Esophagus (tissue), 2 donors: ENCODE results near the gene CSH1. TPM values are rescaled to one million over a fixed set of nuclear protein-coding genes. Genes with fewer than 3 reads are reported as not detected.
A peak's percentile ranks its signal among the peaks of the same experiment; 100 is the strongest.

ENCODE experiments used
- H3K27ac ChIP-seq, 2 donors: one replicate each; pipeline ENCODE4 v1.5.1; 2013; ENCODE audit warnings: low read depth in 2 of 2, mild to moderate bottlenecking in 2 of 2, inconsistent platforms in 1 of 2, low read length in 1 of 2, moderate library complexity in 1 of 2
- H3K27me3 ChIP-seq, 2 donors: one replicate each; pipeline ENCODE4 v1.6.1; 2013; ENCODE audit warnings: low read length in 2 of 2, control low read depth in 1 of 2, mild to moderate bottlenecking in 1 of 2; ENCODE audit not compliant: insufficient read depth in 2 of 2, control insufficient read depth in 1 of 2
- H3K36me3 ChIP-seq, 2 donors: one replicate each; pipeline ENCODE4 v1.6.1; 2013; ENCODE audit warnings: low read length in 1 of 2; ENCODE audit not compliant: control insufficient read depth in 2 of 2, insufficient read depth in 2 of 2
- H3K4me1 ChIP-seq, 2 donors: one replicate each; pipeline ENCODE4 v1.6.1; 2013; ENCODE audit warnings: low read length in 1 of 2; ENCODE audit not compliant: control insufficient read depth in 2 of 2, insufficient read depth in 2 of 2
- H3K4me3 ChIP-seq, 2 donors: one replicate each; pipeline ENCODE4 v1.5.1; 2013; ENCODE audit warnings: low read length in 2 of 2, mild to moderate bottlenecking in 2 of 2, low read depth in 1 of 2, moderate library complexity in 1 of 2
- H3K9me3 ChIP-seq, 2 donors: one replicate each; pipeline ENCODE4 v1.6.1; 2013; ENCODE audit warnings: mild to moderate bottlenecking in 2 of 2, low read depth in 1 of 2, low read length in 1 of 2, moderate library complexity in 1 of 2; ENCODE audit not compliant: control insufficient read depth in 2 of 2, insufficient read depth in 1 of 2
- WGBS, 2 donors: extraction: QIAGEN DNeasy Blood & Tissue Kit; methylation state at CpG; one replicate each; pipeline ENCODE4 v1.1.7; 2013; 5-methylcytosine and 5-hydroxymethylcytosine counted together
- polyA plus RNA-seq, 2 donors: library from polyadenylated mRNA; stranded (reverse); fragments of 200-250 nt; gene quantifications; one replicate each; pipeline ENCODE4 v1.2.3, GENCODE V29; 2013
- donor health status: healthy with polysubstance abuse.
- donor health status: Bipolar disorder and iron deficiency.

The CSH1 gene
- polyA plus RNA-seq, 2 donors: not detected

DNA sequence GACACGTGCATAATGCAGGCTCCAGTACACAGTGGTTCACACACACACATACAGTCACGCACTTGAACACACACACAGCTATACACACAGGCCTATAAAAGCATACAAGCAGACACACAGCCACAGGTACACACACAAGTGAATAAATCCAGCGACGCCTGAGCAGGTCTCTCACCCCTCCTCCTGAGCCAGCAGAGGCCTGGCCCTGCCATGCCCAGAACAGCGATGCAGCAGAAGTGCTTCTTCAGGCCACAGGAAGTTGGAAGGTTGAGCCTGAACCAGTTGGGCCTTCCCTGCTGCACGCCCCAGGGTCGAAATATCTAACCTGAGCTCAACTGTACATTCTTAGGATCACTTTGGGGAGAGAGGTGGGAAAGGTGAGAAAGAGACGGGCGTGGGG lies 43.0 kb upstream of the CSH1 start:
- Histone ChIP-seq H3K27ac (no peak overlapping the region), H3K4me3 (no peak overlapping the region), H3K9me3 (peaks cover 0 to 2% of the 10 kb centered on the region in 2 donors), H3K27me3 (no peaks in the 10 kb centered on the region), H3K36me3 (no peaks in the 10 kb centered on the region), H3K4me1 (no peaks in the 10 kb centered on the region)
- 90 to 91% methylated on average over 9 of the region's 9 CpGs for WGBS, 2 donors

DNA sequence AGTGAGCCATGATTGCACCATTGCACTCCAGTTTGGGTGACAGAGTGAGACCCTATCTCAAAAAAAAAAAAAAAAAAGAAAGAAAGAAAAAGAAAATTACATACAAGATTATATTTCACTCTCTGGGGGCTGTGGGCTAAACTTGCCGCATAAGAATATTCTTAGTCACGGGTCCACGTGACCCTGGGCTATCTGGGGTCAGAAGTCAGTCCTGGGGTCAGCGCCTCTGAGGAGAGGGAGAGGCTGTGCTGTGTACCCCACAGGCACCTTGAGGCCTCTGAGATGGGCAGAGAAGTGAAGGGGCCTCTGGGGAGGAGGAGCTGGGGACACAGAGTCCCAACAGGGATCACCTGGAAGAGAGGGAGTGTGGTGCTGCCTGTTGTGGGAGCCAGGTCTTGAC lies 41.5 kb upstream of the CSH1 start:
- Histone ChIP-seq H3K36me3 (no peaks in the 10 kb centered on the region), H3K27ac (no peak overlapping the region)
- WGBS, 2 donors: 92 to 97% methylated on average over 4 of the region's 4 CpGs

DNA sequence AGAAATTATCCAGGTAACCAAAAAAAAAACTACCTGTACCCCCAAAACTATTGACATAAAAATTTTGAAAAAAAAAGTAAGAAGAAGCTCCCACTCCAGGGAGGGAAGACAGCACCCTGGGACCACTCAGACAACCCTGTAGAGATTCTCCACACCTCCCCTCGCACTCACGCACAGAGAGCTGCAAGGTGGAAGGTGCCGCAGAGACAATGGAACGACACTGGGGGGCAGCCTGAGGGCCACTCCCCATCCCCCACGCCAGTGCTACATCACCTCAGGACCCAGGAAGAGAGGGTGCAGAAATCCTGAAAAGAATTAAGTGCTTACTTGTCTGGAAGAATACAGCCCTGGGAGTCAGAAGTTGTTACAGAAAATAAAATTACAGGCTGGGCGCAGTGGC lies 40.9 kb upstream of the CSH1 start:
- 86 to 87% methylated on average over 6 of the region's 6 CpGs for WGBS, 2 donors
- no peak overlapping the region for H3K4me3 ChIP-seq
- H3K36me3 ChIP-seq: no peaks in the 10 kb centered on the region
- no peaks in the 10 kb centered on the region for H3K27me3 ChIP-seq
- no peaks in the 10 kb centered on the region for H3K4me1 ChIP-seq
- H3K9me3 ChIP-seq: no peaks in the 10 kb centered on the region
- H3K27ac ChIP-seq: no peak overlapping the region

More for the DNA sequence above, 41.5 kb upstream of the CSH1 start:
- Histone ChIP-seq H3K4me1 (no peaks in the 10 kb centered on the region), H3K9me3 (peaks cover 0 to 2% of the 10 kb centered on the region in 2 donors), H3K27me3 (no peaks in the 10 kb centered on the region), H3K4me3 (no peak overlapping the region)

DNA sequence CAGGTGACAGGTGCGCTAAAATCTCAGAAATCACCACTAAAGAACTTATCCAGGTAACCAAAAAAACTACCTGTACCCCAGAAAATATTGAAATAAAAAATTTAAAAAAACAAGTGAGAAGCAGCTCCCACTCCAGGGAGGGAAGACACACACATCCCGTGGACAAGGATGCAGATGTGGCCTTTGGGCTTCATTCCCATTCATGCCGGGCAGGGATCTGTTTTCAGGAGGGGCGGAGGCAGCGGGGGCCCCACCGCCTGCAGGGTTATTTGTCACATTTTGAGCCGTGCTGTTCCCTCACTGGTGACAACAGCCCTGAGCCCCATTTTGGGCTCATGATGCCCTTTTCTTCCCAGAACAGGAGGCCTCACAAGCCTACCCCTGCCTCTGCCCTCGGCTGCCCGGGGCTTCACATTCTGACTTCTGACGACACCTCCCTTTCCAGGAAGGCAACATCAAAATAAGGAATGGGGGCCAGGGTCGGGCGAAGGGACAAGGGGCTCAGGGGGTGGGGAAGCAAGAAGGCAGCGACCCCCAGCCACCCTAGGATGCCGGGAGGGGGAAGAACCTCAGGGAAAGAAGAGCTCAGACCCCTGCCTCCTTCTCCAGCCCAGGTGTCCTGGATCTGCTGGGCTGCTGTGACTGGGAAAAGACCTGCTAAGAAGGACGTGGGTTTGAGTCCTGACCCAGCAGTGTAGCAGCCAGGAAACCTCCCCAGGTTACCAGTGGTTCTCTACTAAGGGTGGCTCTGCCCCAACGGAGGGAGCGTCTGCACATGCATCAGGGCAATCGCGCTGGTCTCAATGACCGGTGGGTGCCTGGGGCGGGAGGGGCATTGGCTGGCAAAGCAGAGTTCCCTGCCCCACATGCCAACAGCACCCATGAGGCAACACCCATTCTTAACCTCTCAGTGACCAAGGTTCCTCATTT lies 38.1 kb upstream of the CSH1 start:
- peaks cover 0 to 10% of the 10 kb centered on the region in 2 donors for H3K4me1 ChIP-seq
- no peaks in the 10 kb centered on the region for H3K36me3 ChIP-seq
- H3K4me3 ChIP-seq: no peak overlapping the region
- WGBS, 2 donors: 73 to 76% methylated on average over 21 of the region's 21 CpGs
- H3K9me3 ChIP-seq: peaks cover 0 to 3% of the 10 kb centered on the region in 2 donors
- no peak overlapping the region for H3K27ac ChIP-seq
- H3K27me3 ChIP-seq: no peaks in the 10 kb centered on the region

DNA sequence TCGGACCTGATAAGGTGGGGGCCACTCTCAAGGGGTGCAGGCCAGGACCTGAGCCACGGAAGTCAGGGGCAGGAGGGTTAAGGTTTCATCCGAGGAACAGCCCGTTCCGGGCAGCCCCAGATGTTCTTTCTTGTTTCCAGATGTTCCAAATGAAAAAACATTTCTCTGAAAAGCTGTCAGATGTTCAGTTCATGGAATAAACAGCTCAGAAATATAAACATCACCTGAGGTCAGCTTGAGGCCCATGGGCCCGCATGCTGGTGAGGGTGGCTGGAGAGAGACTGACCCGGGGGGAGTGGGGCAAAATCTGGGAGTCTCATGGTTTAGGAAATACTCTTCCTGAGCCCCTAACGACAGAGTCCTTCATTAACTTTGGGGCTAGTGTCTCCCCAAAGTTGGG lies 37.2 kb upstream of the CSH1 start:
- peaks cover 0 to 10% of the 10 kb centered on the region in 2 donors for H3K4me1 ChIP-seq
- peaks cover 0 to 3% of the 10 kb centered on the region in 2 donors for H3K9me3 ChIP-seq
- 83 to 85% methylated on average over 8 of the region's 8 CpGs for WGBS, 2 donors
- no peaks in the 10 kb centered on the region for H3K36me3 ChIP-seq
- no peaks in the 10 kb centered on the region for H3K27me3 ChIP-seq
- no peak overlapping the region for H3K4me3 ChIP-seq
- H3K27ac ChIP-seq: no peak overlapping the region

DNA sequence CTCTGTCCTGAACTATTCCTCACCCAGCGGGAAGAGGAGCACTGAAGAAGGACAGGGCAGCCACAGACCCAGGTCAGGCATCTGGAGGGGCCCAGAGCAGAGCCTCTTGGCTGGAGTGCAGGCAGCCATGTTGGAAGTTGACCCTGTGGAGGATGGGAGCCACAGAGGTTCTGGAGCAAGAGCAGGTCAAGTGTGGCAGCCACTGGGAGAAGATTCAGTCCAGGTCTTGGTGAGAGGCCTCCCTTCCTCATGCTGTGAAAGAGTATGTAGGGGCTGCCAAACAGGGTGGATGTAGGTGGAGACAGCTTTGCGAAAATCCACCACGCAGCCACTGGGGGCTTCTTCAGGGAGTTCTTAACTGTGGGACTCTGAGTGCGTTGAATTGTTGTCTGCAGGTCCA lies 36.3 kb upstream of the CSH1 start:
- Histone ChIP-seq H3K9me3 (peaks cover 0 to 3% of the 10 kb centered on the region in 2 donors), H3K4me1 (peaks cover 0 to 13% of the 10 kb centered on the region in 2 donors), H3K36me3 (no peaks in the 10 kb centered on the region), H3K27me3 (no peaks in the 10 kb centered on the region), H3K27ac (no peak overlapping the region), H3K4me3 (no peak overlapping the region)
- 95 to 97% methylated on average over 4 of the region's 4 CpGs for WGBS, 2 donors

DNA sequence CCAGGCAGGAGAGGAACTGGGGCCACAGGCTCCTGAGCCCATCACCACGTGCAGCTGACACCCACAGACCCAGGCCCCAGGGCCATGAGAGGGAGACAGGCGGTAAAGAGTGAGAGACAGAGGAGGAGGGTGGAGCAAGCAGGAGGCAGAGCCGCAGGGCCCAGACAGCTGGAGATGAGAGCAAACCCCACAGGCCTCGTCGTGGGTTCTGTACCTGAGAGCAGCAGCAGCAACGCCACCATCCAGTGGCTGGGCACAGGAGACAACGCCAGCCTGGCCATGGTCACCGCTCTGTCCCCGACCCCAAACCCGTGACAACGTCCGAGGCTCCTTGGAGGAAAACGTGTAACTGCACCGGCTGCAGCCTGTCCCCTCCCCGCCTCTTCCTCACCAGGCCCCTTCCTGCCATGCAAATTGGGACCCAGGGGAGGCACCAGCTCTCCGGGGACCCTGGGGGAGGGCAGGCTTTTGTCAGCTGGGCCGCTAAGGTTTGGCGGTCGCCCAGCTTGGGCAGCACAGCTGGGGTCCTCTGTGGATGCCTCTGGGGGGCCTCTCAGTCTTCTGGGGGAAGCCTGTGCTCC lies 35.7 kb upstream of the CSH1 start, which contains the start of gene CD79B:
CD79B (minus strand) TSS at position 351 of the 581 bp plus-strand sequence; CDS start at position 281, 70 bp downstream.
- Histone ChIP-seq H3K4me1 (peaks cover 0 to 13% of the 10 kb centered on the region in 2 donors), H3K9me3 (peaks cover 0 to 3% of the 10 kb centered on the region in 2 donors), H3K36me3 (no peaks in the 10 kb centered on the region), H3K4me3 (peak within 1 kb of the TSS in 1 of 2 donors; percentile 40), H3K27ac (peak within 1 kb of the TSS; percentile 2 to 68), H3K27me3 (no peaks in the 10 kb centered on the region)
- WGBS, 2 donors: 70 to 73% methylated on average over 19 of the region's 19 CpGs

DNA sequence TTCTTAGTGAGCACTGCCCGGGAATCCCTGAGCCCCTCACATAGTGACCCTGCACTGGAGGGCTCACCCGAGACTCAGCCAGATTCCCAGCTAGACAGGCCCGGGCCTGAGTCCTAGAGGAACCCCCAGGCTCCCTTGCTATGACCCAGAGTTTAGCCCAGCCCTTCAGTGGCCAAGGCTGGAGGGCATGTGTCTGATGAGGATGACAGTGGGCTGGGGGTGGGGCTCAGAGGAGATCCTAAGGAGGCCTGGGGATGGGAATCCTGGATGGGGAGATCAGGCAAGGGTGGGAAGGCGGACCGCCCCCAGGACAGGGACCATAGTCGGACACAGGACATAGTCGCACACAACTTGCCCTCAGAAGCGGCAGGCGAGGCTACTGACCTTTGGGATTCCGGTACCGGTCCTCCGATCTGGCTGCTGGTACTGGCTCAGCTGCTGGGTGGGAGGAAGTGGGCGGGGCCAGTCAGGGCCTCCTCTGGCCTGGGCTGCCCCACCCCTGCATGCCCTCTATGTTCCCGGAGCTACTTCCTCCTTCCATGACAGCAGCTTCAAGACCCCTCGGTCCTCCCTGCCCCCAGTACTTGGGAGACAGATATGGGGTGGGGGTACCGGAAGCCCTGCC lies 34.7 kb upstream of the CSH1 start:
- Histone ChIP-seq H3K27me3 (no peaks in the 10 kb centered on the region), H3K36me3 (no peaks in the 10 kb centered on the region), H3K4me3 (no peak overlapping the region), H3K9me3 (peaks cover 0 to 3% of the 10 kb centered on the region in 2 donors), H3K27ac (peak overlapping the region; percentile 2 to 68), H3K4me1 (peaks cover 0 to 13% of the 10 kb centered on the region in 2 donors)
- WGBS, 2 donors: 60 to 64% methylated on average over 13 to 16 of the region's 16 CpGs

DNA sequence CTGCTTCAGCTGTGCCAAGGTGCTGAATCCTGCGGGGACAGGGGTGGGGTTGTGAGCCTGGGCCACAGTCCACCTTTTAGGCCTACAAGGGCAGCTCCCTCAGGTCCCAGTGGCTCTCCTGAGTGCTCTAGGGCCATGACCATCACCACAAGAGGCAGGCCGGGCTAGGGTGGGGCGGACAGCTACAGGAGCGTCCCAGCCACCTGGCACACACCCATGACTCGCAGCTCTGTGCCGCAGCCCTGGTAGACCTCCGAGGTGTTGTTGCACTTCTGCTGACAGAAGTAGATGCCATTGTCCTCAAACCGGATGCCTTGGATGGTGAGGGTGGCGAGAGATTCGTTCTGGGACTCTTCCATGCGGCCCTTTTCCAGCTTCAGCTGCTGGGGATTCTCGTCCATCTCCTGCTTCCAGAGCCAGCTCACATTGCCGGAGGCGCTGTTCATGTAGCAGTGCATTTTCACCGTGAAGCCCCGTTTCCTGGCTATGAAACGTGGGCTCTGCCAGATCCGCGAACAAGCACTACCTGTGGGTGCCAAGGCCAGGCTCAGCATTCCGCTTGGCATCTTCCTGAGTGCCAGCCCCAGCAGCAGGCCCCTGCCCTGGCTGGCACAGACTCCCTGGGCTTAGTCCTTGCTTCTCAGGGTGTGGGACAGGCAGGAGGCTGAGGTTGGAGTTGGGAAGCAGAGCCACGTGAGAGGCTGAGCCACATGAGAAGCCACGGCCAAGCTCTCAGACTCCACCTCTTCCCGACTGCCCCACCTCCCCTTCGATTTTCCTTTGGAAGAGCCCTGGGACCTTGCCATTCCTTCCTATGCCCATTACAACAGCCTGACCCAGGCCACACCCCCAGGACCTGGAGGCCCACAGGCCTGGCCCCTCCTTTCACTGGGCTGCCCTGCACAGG lies 33.7 kb upstream of the CSH1 start:
- Histone ChIP-seq H3K9me3 (peaks cover 0 to 3% of the 10 kb centered on the region in 2 donors), H3K27ac (no peak overlapping the region), H3K4me3 (no peak overlapping the region), H3K36me3 (no peaks in the 10 kb centered on the region), H3K4me1 (peaks cover 0 to 13% of the 10 kb centered on the region in 2 donors), H3K27me3 (no peaks in the 10 kb centered on the region)
- 53 to 68% methylated on average over 24 of the region's 24 CpGs for WGBS, 2 donors
